Skeletal muscle tissue (tissue), 4 donors: ENCODE results near the gene EIF4B. TPM values are rescaled to one million over a fixed set of nuclear protein-coding genes. Genes with fewer than 3 reads are reported as not detected.

Source experiments
- H3K27ac ChIP-seq: one replicate; pipeline ENCODE4 v1.7.0; 2013; ENCODE audit warnings: mild to moderate bottlenecking, low read depth, low read length, inconsistent platforms
- H3K27me3 ChIP-seq, 3 donors: one replicate each; pipeline ENCODE4 v1.7.0; 2013; ENCODE audit warnings: low read length in 3 of 3; ENCODE audit not compliant: control insufficient read depth in 3 of 3, insufficient read depth in 3 of 3
- H3K36me3 ChIP-seq, 3 donors: one replicate each; pipeline ENCODE4 v1.7.0; 2013; ENCODE audit warnings: low read length in 3 of 3; ENCODE audit not compliant: control insufficient read depth in 3 of 3, insufficient read depth in 3 of 3
- H3K4me1 ChIP-seq, 3 donors: one replicate each; pipeline ENCODE4 v1.7.0; 2013; ENCODE audit warnings: low read length in 3 of 3, mild to moderate bottlenecking in 3 of 3; ENCODE audit not compliant: control insufficient read depth in 3 of 3, insufficient read depth in 3 of 3
- H3K4me3 ChIP-seq, 3 donors: one replicate each; pipeline ENCODE4 v1.7.0; 2013; ENCODE audit warnings: low read length in 3 of 3
- H3K9ac ChIP-seq, 3 donors: one replicate each; pipeline ENCODE4 v1.7.0; 2013; ENCODE audit warnings: low read length in 3 of 3, mild to moderate bottlenecking in 3 of 3, moderate library complexity in 2 of 3, low read depth in 1 of 3
- H3K9me3 ChIP-seq, 3 donors: one replicate each; pipeline ENCODE4 v1.7.0; 2013; ENCODE audit warnings: low read length in 3 of 3; ENCODE audit not compliant: control insufficient read depth in 3 of 3
- total RNA-seq: library from RNA; depleted of rRNA; stranded (reverse); fragments of >200 nt; gene quantifications from one replicate; pipeline ENCODE4 v1.2.3, GENCODE V29; 2014
- donor health status: Osteomylitis.

Gene EIF4B, protein sequence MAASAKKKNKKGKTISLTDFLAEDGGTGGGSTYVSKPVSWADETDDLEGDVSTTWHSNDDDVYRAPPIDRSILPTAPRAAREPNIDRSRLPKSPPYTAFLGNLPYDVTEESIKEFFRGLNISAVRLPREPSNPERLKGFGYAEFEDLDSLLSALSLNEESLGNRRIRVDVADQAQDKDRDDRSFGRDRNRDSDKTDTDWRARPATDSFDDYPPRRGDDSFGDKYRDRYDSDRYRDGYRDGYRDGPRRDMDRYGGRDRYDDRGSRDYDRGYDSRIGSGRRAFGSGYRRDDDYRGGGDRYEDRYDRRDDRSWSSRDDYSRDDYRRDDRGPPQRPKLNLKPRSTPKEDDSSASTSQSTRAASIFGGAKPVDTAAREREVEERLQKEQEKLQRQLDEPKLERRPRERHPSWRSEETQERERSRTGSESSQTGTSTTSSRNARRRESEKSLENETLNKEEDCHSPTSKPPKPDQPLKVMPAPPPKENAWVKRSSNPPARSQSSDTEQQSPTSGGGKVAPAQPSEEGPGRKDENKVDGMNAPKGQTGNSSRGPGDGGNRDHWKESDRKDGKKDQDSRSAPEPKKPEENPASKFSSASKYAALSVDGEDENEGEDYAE
- total RNA-seq, result 1,005 TPM

DNA sequence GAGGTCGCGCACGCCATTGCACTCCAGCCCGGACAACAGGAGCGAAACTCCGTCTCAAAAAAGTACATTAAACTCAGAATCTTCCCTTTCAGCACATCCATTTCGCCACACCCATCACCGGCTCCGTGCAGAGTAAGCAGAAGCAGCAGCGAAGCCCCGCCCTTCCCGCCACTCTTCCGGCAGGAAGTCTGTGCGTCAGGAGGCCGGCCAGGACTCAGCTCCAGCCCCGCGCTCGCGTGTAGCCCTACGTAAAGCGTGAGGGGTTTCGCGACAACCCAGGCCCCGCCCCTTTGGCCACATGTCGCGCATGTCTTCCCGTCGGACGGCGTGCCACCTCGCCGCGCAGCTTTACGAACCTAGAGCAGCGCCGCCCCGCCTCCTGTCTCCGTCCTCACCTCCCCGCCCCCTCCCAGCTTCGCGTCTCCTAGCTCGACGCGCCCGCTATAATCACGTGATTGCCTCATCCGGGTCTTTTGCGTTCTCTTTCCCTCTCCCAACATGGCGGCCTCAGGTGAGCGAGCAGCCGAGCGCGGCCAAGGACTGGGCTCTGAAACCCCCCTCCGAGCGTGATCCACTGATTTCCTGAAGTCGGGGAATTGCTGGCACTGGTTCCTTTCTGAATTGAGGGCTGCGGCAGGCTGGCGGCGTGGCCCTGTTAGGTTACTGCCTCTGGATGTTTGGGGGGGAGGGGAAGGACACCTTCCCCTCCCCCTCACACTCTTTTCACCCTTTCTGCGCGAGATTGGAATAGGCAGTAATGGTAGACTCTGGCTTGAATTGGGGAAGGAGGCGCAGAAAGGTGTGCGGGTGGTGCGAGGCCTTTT lies at the start of gene EIF4B:
TSS of gene EIF4B (plus strand) at position 471 of the 824 bp plus-strand sequence. CDS start at position 499, 28 bp downstream.
- no peaks in the 10 kb centered on the region for H3K27me3 ChIP-seq
- peaks cover 24 to 50% (median 36%) of the 10 kb centered on the region in 3 donors for H3K4me1 ChIP-seq
- no peaks in the 10 kb centered on the region for H3K9me3 ChIP-seq
- peak within 1 kb of the TSS; percentile 93 to 97 (median 95) for H3K4me3 ChIP-seq
- peak within 1 kb of the TSS; percentile 96 for H3K27ac ChIP-seq
- H3K36me3 ChIP-seq, result peaks cover 0 to 4% (median 3%) of the 10 kb centered on the region in 3 donors
- peak within 1 kb of the TSS; percentile 94 to 96 (median 96) for H3K9ac ChIP-seq

DNA sequence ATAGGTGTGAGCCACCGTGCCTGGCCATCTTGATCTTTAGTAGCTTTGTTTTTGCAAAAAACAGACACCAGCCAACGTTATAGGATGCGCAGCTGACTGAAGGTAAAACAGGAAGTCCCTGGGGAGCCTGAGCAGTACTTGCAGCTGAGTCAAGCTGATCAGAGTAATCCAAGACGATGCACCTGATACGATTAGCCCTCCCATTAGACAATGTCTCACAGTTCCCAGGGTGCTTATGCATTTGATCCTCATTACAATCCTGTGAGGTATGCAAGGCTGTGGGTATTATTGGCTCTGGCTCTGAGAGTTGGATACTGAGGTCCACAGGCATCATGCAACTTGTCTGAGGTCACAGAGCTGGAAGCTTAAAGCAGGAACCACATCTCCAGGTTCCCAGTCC lies 49.3 kb upstream of the EIF4B start:
- peaks cover 0 to 5% (median 4%) of the 10 kb centered on the region in 3 donors for H3K27me3 ChIP-seq
- H3K27ac ChIP-seq, result no peak overlapping the region
- no peaks in the 10 kb centered on the region for H3K36me3 ChIP-seq
- no peak overlapping the region for H3K4me3 ChIP-seq
- H3K4me1 ChIP-seq, result no peaks in the 10 kb centered on the region
- no peaks in the 10 kb centered on the region for H3K9me3 ChIP-seq
- H3K9ac ChIP-seq, result no peak overlapping the region

DNA sequence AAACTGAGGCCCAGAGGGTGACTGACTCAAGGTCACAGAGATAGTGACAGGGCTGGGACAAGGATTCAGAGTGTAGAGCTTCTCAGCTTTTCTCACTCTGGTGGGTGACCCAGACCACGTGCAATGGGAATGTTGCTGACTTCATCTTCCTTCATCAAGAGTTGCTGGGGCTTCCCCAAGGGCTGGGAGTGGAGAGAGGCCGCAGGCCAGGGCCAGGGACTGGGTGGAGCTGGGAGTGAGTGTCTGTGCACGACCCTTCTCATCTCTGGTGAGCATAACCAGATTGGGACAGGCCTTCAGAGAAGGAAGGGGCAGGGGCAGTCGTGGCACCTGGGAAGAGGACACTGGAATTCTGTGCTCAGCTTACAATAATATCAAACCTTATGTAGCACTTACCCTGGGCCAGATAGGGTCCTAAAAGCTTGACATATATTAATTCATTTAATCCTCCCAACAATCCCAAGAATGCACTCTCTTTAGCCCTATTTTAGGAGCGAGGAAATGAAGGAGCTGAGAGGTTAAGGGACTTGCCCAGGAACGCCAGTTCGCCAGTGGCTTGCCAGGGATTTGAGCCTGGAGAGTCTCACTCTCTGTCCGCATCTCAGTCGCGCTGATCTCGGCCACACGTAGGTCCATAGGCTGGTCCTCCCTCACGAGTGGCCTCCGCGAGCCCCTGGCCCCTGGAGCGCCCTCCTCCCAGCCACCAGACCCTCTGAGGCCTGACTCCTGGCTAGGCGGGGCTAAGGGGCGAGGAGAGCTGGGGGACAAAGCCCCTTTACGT lies 41.5 kb upstream of the EIF4B start:
- H3K9ac ChIP-seq, result peak overlapping the region in 1 of 3 donors; percentile 45
- H3K4me3 ChIP-seq, result no peak overlapping the region
- peaks cover 11 to 21% (median 17%) of the 10 kb centered on the region in 3 donors for H3K27me3 ChIP-seq
- H3K27ac ChIP-seq, result no peak overlapping the region
- H3K9me3 ChIP-seq, result no peaks in the 10 kb centered on the region
- H3K4me1 ChIP-seq, result no peaks in the 10 kb centered on the region
- no peaks in the 10 kb centered on the region for H3K36me3 ChIP-seq

DNA sequence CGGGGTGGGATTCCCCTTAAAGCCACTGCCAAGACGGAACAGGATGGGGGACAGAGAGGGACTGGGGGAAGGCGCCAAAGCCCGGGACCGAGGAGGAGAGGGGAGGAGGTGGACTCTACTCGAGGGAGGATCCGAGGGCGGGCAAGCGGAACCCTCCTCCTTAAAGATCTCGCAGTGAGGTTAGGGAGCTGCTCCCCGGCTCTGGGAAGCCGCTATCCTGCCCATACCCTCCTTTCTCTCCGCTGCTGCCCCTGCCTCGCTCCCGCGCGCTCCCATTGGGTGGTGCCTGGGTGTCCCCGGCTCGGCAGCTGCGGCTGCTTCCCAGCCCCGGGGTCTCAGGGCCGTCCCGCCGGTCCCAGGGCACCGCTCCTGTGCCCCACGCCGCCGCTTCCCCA lies 40.9 kb upstream of the EIF4B start:
- H3K4me1 ChIP-seq, result no peaks in the 10 kb centered on the region
- H3K9ac ChIP-seq, result peak overlapping the region in 1 of 3 donors; percentile 45
- H3K36me3 ChIP-seq, result no peaks in the 10 kb centered on the region
- H3K9me3 ChIP-seq, result no peaks in the 10 kb centered on the region
- H3K4me3 ChIP-seq, result peak overlapping the region in 1 of 3 donors; percentile 14
- peaks cover 11 to 20% (median 20%) of the 10 kb centered on the region in 3 donors for H3K27me3 ChIP-seq
- no peak overlapping the region for H3K27ac ChIP-seq

DNA sequence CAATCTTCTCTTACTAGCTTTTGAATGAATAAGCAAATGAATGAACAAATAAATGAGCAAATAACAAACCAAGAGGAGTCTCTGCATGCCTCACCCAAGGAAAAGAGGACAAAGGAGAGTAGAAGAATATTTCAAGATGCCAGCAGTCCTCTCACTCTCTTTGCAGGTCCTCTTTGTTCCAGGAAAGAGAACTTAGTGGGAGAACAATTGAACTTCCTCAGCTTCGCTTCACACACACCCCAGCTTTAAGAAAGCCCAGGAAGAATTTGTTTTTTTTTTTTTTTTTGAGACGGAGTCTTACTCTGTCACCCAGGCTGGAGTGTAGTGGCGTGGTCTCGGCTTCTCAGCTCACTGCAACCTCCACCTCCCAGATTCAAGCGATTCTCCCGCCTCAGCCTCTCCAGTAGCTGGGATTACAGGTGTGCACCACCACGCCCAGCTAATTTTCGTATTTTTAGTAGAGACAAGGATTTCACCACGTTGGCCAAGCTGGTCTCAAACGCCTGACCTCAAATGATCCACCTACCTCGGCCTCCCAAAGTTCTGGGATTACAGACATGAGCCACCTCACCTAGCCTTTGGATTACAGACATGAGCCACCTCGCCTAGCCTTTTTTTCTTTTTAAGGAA lies 37.0 kb upstream of the EIF4B start:
- no peaks in the 10 kb centered on the region for H3K36me3 ChIP-seq
- H3K9ac ChIP-seq, result no peak overlapping the region
- H3K27ac ChIP-seq, result no peak overlapping the region
- H3K4me1 ChIP-seq, result no peaks in the 10 kb centered on the region
- no peak overlapping the region for H3K4me3 ChIP-seq
- peaks cover 11 to 19% (median 13%) of the 10 kb centered on the region in 3 donors for H3K27me3 ChIP-seq
- H3K9me3 ChIP-seq, result no peaks in the 10 kb centered on the region

DNA sequence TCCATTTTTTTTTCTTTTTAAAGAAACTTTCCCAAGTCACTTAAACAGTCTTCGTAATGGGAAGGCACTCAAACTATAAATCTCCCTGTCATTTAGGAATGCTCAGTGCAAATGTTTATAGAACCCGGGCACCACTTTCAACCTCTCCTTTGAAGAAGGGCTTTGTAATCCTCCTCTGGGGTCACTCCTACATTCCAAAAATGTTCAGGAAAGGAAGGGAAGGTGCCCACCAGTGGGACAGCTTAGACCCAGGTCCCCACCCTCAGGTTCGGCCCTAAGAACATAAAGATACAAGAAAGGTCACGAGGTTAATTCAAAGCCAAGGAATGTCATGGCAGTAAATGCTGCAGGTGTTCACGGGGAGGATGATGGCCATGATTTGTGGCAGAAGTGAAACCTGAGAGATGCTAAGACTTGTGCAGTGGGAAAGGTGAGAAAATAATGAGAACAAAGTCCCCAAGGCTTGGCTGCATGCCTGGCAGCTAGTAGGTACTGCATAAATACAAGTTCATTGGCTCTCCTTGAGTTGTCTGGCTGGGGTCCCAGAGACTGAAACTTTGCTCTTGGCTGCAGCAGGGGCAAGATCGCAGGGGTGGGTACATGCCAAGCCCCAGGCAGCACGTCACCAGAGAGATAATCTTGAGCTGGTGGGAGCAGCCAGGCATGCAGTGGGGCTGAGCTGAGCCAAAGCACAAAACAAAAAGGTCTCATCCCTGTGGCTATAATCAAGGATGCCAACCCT lies 36.3 kb upstream of the EIF4B start:
- Histone ChIP-seq H3K27ac (no peak overlapping the region), H3K36me3 (no peaks in the 10 kb centered on the region), H3K4me1 (no peaks in the 10 kb centered on the region), H3K9ac (no peak overlapping the region), H3K4me3 (no peak overlapping the region), H3K9me3 (no peaks in the 10 kb centered on the region), H3K27me3 (peaks cover 7 to 18% (median 9%) of the 10 kb centered on the region in 3 donors)

DNA sequence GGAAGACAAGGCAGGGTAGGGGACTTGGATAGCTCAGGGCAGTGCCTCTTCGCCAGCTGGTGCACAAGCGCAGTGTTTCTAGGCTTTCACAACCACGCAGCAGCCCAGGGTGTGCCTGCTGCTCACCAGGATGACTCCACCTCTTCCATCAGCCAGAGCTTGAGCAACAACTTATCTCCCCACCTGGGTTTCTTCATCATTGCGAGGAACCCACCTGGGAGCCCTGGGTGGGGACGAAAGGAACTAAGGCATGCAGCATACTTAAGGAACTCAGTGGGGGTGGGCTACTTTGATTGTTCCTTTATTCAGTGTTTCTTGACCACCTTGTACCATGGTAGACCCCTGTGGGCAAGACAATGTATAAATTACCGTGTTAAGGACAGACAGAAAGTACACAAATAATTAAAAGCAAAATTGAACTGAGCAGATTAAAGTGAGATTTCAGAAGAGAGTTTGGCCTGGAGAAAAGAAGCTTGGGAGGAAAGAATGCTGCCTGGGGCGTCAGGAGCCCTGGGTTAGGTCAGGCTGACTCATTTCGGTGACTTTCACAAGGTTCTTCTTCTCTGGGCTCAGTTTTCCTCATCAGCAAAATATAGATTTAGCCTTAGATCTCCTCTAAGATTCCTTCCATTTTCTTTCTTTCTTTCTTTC lies 34.5 kb upstream of the EIF4B start:
- Histone ChIP-seq H3K9me3 (no peaks in the 10 kb centered on the region), H3K4me3 (no peak overlapping the region), H3K4me1 (peaks cover 0 to 2% (median 0%) of the 10 kb centered on the region in 3 donors), H3K27me3 (peaks cover 6 to 23% (median 10%) of the 10 kb centered on the region in 3 donors), H3K27ac (no peak overlapping the region), H3K9ac (no peak overlapping the region), H3K36me3 (no peaks in the 10 kb centered on the region)

DNA sequence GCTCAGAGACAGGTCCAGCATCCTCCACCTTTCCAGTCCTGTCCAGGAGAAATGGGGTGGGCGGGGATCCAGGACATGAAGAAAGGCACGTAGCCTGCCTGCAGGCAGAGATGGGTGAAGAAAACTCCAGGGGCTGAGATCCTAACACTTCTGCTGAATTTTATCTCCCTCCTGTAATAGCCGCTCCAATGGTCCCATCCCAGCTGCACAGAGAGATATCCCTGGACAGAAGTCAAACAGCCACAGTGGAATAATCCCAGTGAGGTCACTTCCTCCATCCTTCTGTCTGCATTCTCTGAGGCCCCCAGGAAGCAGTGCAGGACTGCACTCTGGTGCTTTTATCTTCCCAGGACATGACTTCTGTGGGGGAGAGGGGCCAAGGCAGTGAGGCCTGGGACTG lies 31.1 kb upstream of the EIF4B start:
- peaks cover 10 to 21% (median 13%) of the 10 kb centered on the region in 3 donors for H3K27me3 ChIP-seq
- no peak overlapping the region for H3K4me3 ChIP-seq
- no peak overlapping the region for H3K27ac ChIP-seq
- no peak overlapping the region for H3K9ac ChIP-seq
- H3K9me3 ChIP-seq, result no peaks in the 10 kb centered on the region
- H3K4me1 ChIP-seq, result peaks cover 0 to 2% (median 0%) of the 10 kb centered on the region in 3 donors
- H3K36me3 ChIP-seq, result no peaks in the 10 kb centered on the region
